HG02943 (cell line): ENCODE measurements around the gene KMT5B.

Experiments used
- ATAC-seq: cut with Tn5 transposase; IDR thresholded peaks from one replicate; pipeline ENCODE4 v1.9.1; 2021; ENCODE audit warnings: mild to moderate bottlenecking, low read depth, moderate library complexity; ENCODE audit not compliant: unreplicated experiment

The KMT5B gene

DNA sequence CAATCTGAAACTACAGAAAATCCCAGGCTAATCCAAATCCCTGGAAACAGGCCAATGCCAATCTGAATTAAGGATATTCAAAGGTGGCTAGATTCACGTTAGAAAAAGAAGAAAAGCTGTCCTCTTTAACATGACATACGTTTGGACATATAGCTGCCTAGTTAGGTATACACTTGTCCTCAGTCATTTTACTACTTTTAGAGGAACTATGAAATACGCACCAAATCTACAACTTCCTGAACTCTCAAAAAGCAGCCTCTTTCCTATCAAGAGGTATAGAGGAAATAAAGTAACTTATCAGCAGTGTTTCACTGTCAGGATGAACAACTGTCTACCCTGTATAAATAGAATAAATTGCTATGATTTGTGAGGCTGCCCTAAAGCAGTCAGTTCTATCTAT lies 24.0 kb downstream of the KMT5B start:
- no peak for ATAC-seq

DNA sequence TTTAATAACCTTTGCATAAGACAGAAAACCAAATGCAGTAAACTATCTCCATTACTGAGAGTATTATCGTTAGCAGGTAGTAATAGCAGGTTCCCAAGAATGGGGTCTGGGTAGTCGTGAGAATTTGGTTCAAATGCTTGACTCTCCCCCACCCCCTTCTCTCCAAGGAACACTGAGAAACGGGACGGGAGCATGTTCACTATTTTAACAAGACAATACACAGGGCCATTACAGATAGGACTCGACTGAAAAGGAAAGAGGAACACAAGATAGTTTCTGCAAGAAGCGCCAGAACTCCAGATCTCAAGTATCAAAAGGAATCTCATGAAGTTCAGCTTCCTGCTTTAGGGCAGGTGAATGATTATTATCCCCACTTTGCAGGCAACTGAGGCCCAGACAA lies 27.0 kb downstream of the KMT5B start:
- ATAC-seq: no peak

- no peak for ATAC-seq
Measured at GRCh38 chr11:68181719-68182451, 31.2 kb downstream of the KMT5B start.

GRCh38 chr11:68179847-68180246 lies 33.2 kb downstream of the KMT5B start:
- ATAC-seq: no peak

DNA sequence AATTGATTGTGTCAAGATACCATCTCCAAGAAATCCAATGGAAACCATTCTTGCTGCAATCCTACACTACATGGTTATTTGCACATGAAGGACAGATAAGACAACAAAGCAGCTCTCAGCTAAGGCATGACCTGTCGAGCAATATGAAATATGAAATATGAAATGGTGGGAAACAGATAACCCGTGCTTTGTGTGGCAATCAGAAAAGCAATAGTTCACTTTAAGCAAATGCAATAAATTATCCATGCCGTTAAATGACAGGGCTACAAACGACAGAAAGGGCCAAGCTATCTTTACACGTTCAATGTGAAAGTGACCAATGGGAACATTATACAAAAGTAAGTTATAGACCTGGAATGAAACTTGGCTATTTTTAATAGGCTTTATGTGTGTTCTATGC lies 35.2 kb downstream of the KMT5B start:
- no peak for ATAC-seq

GRCh38 chr11:68173926-68174325 lies 39.2 kb downstream of the KMT5B start:
- no peak for ATAC-seq

DNA sequence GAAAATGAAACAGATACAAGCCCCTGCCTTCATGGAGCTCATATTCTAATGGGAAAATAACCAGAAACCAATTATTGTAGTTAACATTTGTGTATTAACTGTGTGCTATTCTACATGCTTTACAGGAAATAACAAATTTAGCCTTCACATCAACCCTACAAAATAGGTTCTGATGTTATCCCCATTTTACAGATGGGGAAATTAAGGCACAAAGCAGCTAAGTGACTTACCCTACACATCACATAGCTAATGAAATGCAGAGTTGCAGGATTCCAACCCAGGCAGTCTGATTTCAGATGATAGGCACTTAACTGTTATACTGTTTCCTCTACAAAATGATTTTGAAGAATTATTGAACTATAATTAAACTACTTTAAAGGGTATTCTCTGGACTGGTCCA lies 43.7 kb downstream of the KMT5B start:
- ATAC-seq: no peak

DNA sequence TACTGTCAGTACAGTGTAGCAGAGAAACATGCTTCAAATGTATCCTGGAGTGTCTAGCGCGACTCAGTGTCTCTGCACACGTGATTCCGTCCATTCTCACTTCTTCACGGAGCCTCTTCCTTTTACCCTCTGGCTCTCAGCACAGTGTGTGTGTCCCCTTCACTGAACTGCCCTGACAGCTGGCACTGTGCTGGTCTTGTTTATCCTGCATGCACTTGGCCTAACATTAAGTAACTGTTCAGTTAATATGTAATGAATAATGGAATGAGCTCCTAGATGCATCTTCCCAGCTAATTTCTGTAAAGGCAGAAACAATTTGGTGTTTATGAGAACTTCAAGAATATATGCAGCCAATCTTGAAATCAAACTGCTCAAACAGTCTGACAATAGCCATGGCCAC lies 44.4 kb downstream of the KMT5B start:
- ATAC-seq: no peak

- ATAC-seq: no peak
Measured at GRCh38 chr11:68167474-68167873, 45.6 kb downstream of the KMT5B start.

GRCh38 chr11:68166969-68167368 lies 46.1 kb downstream of the KMT5B start:
- ATAC-seq: no peak

GRCh38 chr11:68165601-68166000 lies 47.5 kb downstream of the KMT5B start:
- ATAC-seq: no peak

DNA sequence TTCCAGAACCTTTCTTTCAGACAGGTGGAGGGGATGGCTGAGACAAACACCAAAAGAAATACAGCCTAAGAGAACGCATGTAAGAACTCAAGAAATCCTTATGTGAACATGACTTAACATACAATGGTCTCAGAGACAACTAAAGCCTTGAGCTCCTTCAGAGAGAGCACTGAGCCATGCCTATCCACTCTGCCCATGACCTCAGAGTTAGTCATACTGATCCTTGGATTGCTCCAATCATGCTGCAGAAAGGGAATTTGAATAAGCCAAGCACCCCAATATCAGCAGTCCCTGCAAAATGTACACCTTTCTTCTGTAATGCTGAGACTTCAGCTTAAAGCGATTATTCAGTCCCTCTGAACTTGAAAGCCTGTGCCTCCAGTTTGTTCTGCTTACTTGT lies 48.7 kb downstream of the KMT5B start:
- ATAC-seq: no peak

- ATAC-seq: no peak
Measured at GRCh38 chr11:68163691-68164090, 49.4 kb downstream of the KMT5B start.

GRCh38 chr11:68160100-68160695 lies 52.9 kb downstream of the KMT5B start:
- ATAC-seq: no peak

- no peak for ATAC-seq
Measured at GRCh38 chr11:68159665-68160064, 53.4 kb downstream of the KMT5B start.

DNA sequence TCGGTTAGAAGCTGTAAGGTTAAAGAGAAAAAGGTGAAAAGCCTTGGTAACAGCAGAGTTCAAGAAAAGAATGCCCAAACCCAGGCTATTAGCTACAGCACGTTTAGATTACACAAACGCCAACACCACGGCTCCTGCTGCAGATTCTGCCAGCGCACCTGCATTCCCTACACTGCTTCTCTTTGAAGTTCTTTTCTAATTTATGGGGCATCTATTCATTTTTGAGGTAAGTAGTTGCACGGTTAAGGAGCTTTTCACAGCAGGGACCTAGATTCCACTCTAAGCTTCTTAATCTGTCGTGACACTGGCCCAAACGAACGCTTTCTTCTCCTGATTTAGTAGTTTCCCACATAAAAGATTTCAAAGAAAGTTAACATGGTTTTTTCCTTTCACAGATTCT lies 53.9 kb downstream of the KMT5B start:
- no peak for ATAC-seq

DNA sequence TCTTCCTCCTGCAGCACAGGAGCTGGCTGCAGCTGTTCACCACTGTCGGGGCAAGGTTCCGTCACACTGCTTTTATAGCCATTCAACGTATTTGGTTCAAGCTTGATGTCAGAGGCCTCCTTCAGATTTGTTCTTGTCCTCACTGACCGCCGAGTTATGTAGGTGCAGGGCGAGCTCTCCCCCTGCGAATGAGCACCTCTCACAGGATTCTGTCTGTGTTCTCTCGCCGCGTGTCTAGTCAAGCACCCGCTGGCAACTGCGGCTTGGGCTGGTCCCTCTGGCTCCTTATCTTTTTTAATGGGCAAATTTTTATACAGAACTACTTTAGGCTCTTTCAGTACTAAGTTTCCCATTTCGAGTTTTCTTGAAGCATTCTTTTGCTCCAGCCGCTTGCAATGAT lies 54.5 kb downstream of the KMT5B start:
- ATAC-seq: no peak

GRCh38 chr11:68153742-68154141 lies 59.4 kb downstream of the KMT5B start:
- ATAC-seq: no peak

DNA sequence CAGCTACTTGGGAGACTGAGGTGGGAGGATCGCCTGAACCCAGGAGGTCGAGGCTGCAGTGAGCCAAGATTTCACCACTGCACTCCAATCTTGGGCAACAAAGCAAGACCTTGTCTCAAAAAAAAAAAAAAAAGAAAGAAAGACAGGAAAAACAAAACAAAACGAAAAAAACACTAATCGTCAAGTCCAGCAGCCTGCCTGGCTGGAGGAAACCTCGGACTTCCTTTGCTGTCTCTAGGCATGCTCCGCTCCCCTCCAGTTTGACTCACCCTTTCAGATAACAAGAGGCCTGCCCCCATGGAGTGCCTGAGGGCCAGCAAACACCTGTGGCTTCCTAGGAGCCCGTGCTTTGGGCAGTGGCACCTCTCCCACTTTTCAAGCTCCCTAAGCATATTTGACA lies 63.1 kb downstream of the KMT5B start:
- no peak for ATAC-seq

GRCh38 chr11:68149417-68149816 lies 63.7 kb downstream of the KMT5B start:
- no peak for ATAC-seq

- ATAC-seq: no peak
Measured at GRCh38 chr11:68148879-68149278, 64.2 kb downstream of the KMT5B start.

DNA sequence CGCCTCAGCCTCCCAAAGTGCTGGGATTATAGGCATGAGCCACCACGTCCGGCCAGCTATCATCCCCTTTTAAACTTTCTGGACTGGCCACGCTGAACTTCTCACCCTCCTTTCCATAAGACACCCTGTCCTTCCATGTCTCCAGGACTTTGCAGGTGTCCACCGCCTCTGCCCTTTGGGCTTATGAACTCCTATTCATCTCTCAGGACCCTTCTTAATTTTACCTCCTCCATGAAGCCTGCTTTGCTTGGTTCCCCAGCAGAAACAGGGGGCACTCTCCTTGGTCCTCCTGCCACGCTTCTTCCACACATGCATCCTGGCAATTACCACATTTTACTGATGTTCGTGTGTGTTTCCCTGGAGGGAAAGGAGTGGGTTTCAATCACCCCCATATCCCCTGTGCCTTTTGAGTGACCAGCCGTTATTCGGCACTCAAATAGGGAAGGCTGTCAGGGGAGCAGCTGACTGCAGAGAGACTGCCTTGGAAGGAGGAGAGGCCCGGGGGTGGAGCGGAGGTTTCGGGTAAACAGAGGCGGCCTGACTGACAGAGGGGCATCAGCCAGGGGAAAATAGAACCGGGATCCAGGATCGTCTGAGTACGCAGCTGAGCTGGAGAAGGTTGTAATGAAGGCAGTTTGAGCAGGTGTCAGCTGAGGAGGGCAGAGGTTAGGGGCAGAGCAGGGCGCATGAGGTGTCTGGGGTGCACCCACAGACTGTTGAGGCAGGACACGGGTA lies 64.9 kb downstream of the KMT5B start:
- ATAC-seq: no peak
